Panc1 (cell line): ENCODE measurements around the gene PAX3.

Source experiments
- CTCF ChIP-seq: fragments of 450-650 bp; IDR thresholded peaks from 2 replicates; pipeline ENCODE4 v1.5.1; 2017; ENCODE audit warnings: mild to moderate bottlenecking
- POLR2AphosphoS5 ChIP-seq: IDR thresholded peaks from 2 replicates; pipeline ENCODE4 v1.6.1; 2012; ENCODE audit warnings: mild to moderate bottlenecking, low read depth, low read length, moderate library complexity
- SIN3A ChIP-seq: IDR thresholded peaks from 2 replicates; pipeline ENCODE4 v1.6.1; 2012; ENCODE audit warnings: low read depth, mild to moderate bottlenecking, low read length, moderate library complexity, borderline replicate concordance; ENCODE audit not compliant: insufficient read depth

GRCh38 chr2:222214885-222215284 lies 83.9 kb downstream of the PAX3 start:
- TF ChIP-seq POLR2AphosphoS5 (no peak), CTCF (no peak), SIN3A (no peak)
